H7 (cell line): ENCODE measurements around the gene GID8. TPM values are rescaled to one million over a fixed set of nuclear protein-coding genes. Genes with fewer than 3 reads are reported as not detected.

Source experiments
- DNase-seq: peaks from one replicate; pipeline ENCODE4 v3.0.0; 2012
- H3K27me3 ChIP-seq: 2 replicates; pipeline ENCODE4 v1.6.0; 2011; ENCODE audit warnings: mild to moderate bottlenecking, low read length; ENCODE audit not compliant: control insufficient read depth, insufficient read depth
- H3K36me3 ChIP-seq: replicated peaks from 2 replicates; pipeline ENCODE4 v1.5.1; 2011; ENCODE audit warnings: low read length; ENCODE audit not compliant: control insufficient read depth, insufficient read depth
- H3K4me3 ChIP-seq: 2 replicates; pipeline ENCODE4 v1.5.1; 2011; ENCODE audit warnings: low read depth, mild to moderate bottlenecking, control low read depth, low read length, moderate library complexity; ENCODE audit not compliant: insufficient read depth
- total RNA-seq: library from RNA; depleted of rRNA; stranded (reverse); fragments of >200 nt; shearing (Covaris generic); gene quantifications from 2 replicates; pipeline ENCODE4 v1.2.3, GENCODE V29; 2014

Gene GID8
- total RNA-seq, 1 experiment from 2014 or later = 49.1 TPM

- Histone ChIP-seq H3K4me3 (peak overlapping the region; percentile 96; the same call in 1 of the 2 replicates), H3K36me3 (no peaks in the 10 kb centered on the region), H3K27me3 (no peaks in the 10 kb centered on the region)
- DNase-seq = no peak
These were observed 14.1 kb upstream of the GID8 start for GRCh38 chr20:62923669-62924441.

GRCh38 chr20:62924442-62925075 lies 13.4 kb upstream of the GID8 start:
- H3K4me3 ChIP-seq = peak overlapping the region; percentile 96
- no peak for DNase-seq
- no peaks in the 10 kb centered on the region for H3K36me3 ChIP-seq
- no peaks in the 10 kb centered on the region for H3K27me3 ChIP-seq

- Histone ChIP-seq H3K27me3 (no peaks in the 10 kb centered on the region), H3K36me3 (no peaks in the 10 kb centered on the region), H3K4me3 (peak overlapping the region; percentile 96)
- DNase-seq = no peak
These were observed 12.9 kb upstream of the GID8 start for GRCh38 chr20:62925076-62925419.

- Histone ChIP-seq H3K4me3 (peak overlapping the region; percentile 96), H3K27me3 (no peaks in the 10 kb centered on the region), H3K36me3 (no peaks in the 10 kb centered on the region)
- DNase-seq = peak; percentile 66
These were observed 12.3 kb upstream of the GID8 start for GRCh38 chr20:62925420-62926228.

GRCh38 chr20:62926229-62927127 lies 11.5 kb upstream of the GID8 start, which contains the start of gene DIDO1:
TSS of gene DIDO1 (minus strand) at chr20:62926505.
- DNase-seq = peak; percentile 97
- Histone ChIP-seq H3K4me3 (peak within 1 kb of the TSS; percentile 96), H3K36me3 (no peaks in the 10 kb centered on the region), H3K27me3 (no peaks in the 10 kb centered on the region)

- no peak for DNase-seq
- no peaks in the 10 kb centered on the region for H3K36me3 ChIP-seq
- no peaks in the 10 kb centered on the region for H3K27me3 ChIP-seq
- peak overlapping the region; percentile 96 for H3K4me3 ChIP-seq
These were observed 10.7 kb upstream of the GID8 start for GRCh38 chr20:62927128-62927705.

- H3K36me3 ChIP-seq = no peaks in the 10 kb centered on the region
- DNase-seq = peak; percentile 82
- no peaks in the 10 kb centered on the region for H3K27me3 ChIP-seq
- H3K4me3 ChIP-seq = peak overlapping the region; percentile 96
These were observed 9.6 kb upstream of the GID8 start for GRCh38 chr20:62928246-62928939.

- Histone ChIP-seq H3K27me3 (no peaks in the 10 kb centered on the region), H3K36me3 (peaks cover 2% of the 10 kb centered on the region; the same call in 1 of the 2 replicates), H3K4me3 (peak overlapping the region; percentile 41)
- peak; percentile 94 for DNase-seq
These were observed 8.9 kb upstream of the GID8 start for GRCh38 chr20:62929051-62929538.

- DNase-seq = no peak
- Histone ChIP-seq H3K36me3 (peaks cover 20% of the 10 kb centered on the region), H3K27me3 (no peaks in the 10 kb centered on the region), H3K4me3 (no peak overlapping the region)
These were observed 6.5 kb upstream of the GID8 start for GRCh38 chr20:62931464-62931863.

GRCh38 chr20:62933966-62934365 lies 4.0 kb upstream of the GID8 start:
- no peak for DNase-seq
- Histone ChIP-seq H3K27me3 (no peaks in the 10 kb centered on the region), H3K4me3 (no peak overlapping the region), H3K36me3 (peaks cover 21% of the 10 kb centered on the region)

GRCh38 chr20:62935204-62935967 lies 2.6 kb upstream of the GID8 start:
- DNase-seq = no peak
- H3K4me3 ChIP-seq = no peak overlapping the region
- peaks cover 21% of the 10 kb centered on the region for H3K36me3 ChIP-seq
- H3K27me3 ChIP-seq = no peaks in the 10 kb centered on the region

- Histone ChIP-seq H3K27me3 (no peaks in the 10 kb centered on the region), H3K4me3 (no peak overlapping the region; the same call in 1 of the 2 replicates), H3K36me3 (peaks cover 21% of the 10 kb centered on the region)
- DNase-seq = no peak
These were observed 1.9 kb upstream of the GID8 start for GRCh38 chr20:62935968-62936585.
